ENCODE results near the gene MZT2B.
"Not testable (repeated sequence)": the region's sequence is repeated elsewhere in the genome, so short reads cannot be mapped to it uniquely, and the experiment has no call there.

Gene MZT2B

GRCh38 chr2:130181880-130182682, at the start of gene MZT2B:
TSS of gene MZT2B (plus strand) at chr2:130182262. CDS start at chr2:130182283, 21 bp downstream.
- not testable (repeated sequence) for H3K27ac ChIP-seq (ENCODE audit: low read length); H3K27me3 ChIP-seq (ENCODE audit: control insufficient read depth, insufficient read depth, low read length); H3K9me3 ChIP-seq (ENCODE audit: control insufficient read depth, insufficient read depth, low read length); H3K36me3 ChIP-seq (ENCODE audit: control insufficient read depth, insufficient read depth, low read length); H3K4me1 ChIP-seq (ENCODE audit: control insufficient read depth, insufficient read depth, low read length)
- DNase-seq (ENCODE audit: low read depth, low spot score), result peak; percentile 52
- no CpG with 5 or more reads among the region's 86 CpGs for WGBS (ENCODE audit: insufficient coverage, insufficient read length)
- peak within 1 kb of the TSS; percentile 80 for H3K4me3 ChIP-seq (ENCODE audit: low read length)

- no CpG with 5 or more reads among the region's 15 CpGs for WGBS (ENCODE audit: insufficient coverage, insufficient read length)
- no peaks in the 10 kb centered on the region for H3K36me3 ChIP-seq (ENCODE audit: control insufficient read depth, insufficient read depth, low read length)
- no peaks in the 10 kb centered on the region for H3K4me1 ChIP-seq (ENCODE audit: control insufficient read depth, insufficient read depth, low read length)
- H3K27ac ChIP-seq (ENCODE audit: low read length), result no peak overlapping the region
- no peak for DNase-seq (ENCODE audit: low read depth, low spot score)
- H3K27me3 ChIP-seq (ENCODE audit: control insufficient read depth, insufficient read depth, low read length), result no peaks in the 10 kb centered on the region
- H3K4me3 ChIP-seq (ENCODE audit: low read length), result no peak overlapping the region
- H3K9me3 ChIP-seq (ENCODE audit: control insufficient read depth, insufficient read depth, low read length), result no peaks in the 10 kb centered on the region
Measured at GRCh38 chr2:130135692-130136541, 46.1 kb upstream of the MZT2B start.

GRCh38 chr2:130136546-130136945, 45.5 kb upstream of the MZT2B start:
- H3K4me1 ChIP-seq (ENCODE audit: control insufficient read depth, insufficient read depth, low read length); H3K4me3 ChIP-seq (ENCODE audit: low read length); H3K27me3 ChIP-seq (ENCODE audit: control insufficient read depth, insufficient read depth, low read length); H3K9me3 ChIP-seq (ENCODE audit: control insufficient read depth, insufficient read depth, low read length); DNase-seq (ENCODE audit: low read depth, low spot score); H3K27ac ChIP-seq (ENCODE audit: low read length); H3K36me3 ChIP-seq (ENCODE audit: control insufficient read depth, insufficient read depth, low read length): not testable (repeated sequence)
- no CpG with 5 or more reads among the region's 10 CpGs for WGBS (ENCODE audit: insufficient coverage, insufficient read length)

GRCh38 chr2:130137118-130137517, 44.9 kb upstream of the MZT2B start:
- not testable (repeated sequence) for H3K9me3 ChIP-seq (ENCODE audit: control insufficient read depth, insufficient read depth, low read length); H3K27me3 ChIP-seq (ENCODE audit: control insufficient read depth, insufficient read depth, low read length); H3K4me3 ChIP-seq (ENCODE audit: low read length); H3K27ac ChIP-seq (ENCODE audit: low read length); H3K36me3 ChIP-seq (ENCODE audit: control insufficient read depth, insufficient read depth, low read length); H3K4me1 ChIP-seq (ENCODE audit: control insufficient read depth, insufficient read depth, low read length); DNase-seq (ENCODE audit: low read depth, low spot score)
- no CpG with 5 or more reads among the region's 5 CpGs for WGBS (ENCODE audit: insufficient coverage, insufficient read length)

- not testable (repeated sequence) for H3K36me3 ChIP-seq (ENCODE audit: control insufficient read depth, insufficient read depth, low read length); H3K9me3 ChIP-seq (ENCODE audit: control insufficient read depth, insufficient read depth, low read length); DNase-seq (ENCODE audit: low read depth, low spot score); H3K4me1 ChIP-seq (ENCODE audit: control insufficient read depth, insufficient read depth, low read length); H3K27me3 ChIP-seq (ENCODE audit: control insufficient read depth, insufficient read depth, low read length); H3K4me3 ChIP-seq (ENCODE audit: low read length); H3K27ac ChIP-seq (ENCODE audit: low read length)
- no CpG with 5 or more reads among the region's 13 CpGs for WGBS (ENCODE audit: insufficient coverage, insufficient read length)
Measured at GRCh38 chr2:130138326-130138725, 43.7 kb upstream of the MZT2B start.

- not testable (repeated sequence) for H3K27ac ChIP-seq (ENCODE audit: low read length); H3K4me3 ChIP-seq (ENCODE audit: low read length); DNase-seq (ENCODE audit: low read depth, low spot score); H3K36me3 ChIP-seq (ENCODE audit: control insufficient read depth, insufficient read depth, low read length); H3K4me1 ChIP-seq (ENCODE audit: control insufficient read depth, insufficient read depth, low read length); H3K27me3 ChIP-seq (ENCODE audit: control insufficient read depth, insufficient read depth, low read length); H3K9me3 ChIP-seq (ENCODE audit: control insufficient read depth, insufficient read depth, low read length)
- WGBS (ENCODE audit: insufficient coverage, insufficient read length), result no CpG with 5 or more reads among the region's 15 CpGs
Measured at GRCh38 chr2:130138841-130139251, 43.2 kb upstream of the MZT2B start.

- not testable (repeated sequence) for H3K27ac ChIP-seq (ENCODE audit: low read length); DNase-seq (ENCODE audit: low read depth, low spot score)
- WGBS (ENCODE audit: insufficient coverage, insufficient read length), result no CpG with 5 or more reads among the region's 30 CpGs
Measured at GRCh38 chr2:130139331-130140280, 42.5 kb upstream of the MZT2B start.

GRCh38 chr2:130140516-130140915, 41.5 kb upstream of the MZT2B start:
- DNase-seq (ENCODE audit: low read depth, low spot score); H3K4me3 ChIP-seq (ENCODE audit: low read length); H3K4me1 ChIP-seq (ENCODE audit: control insufficient read depth, insufficient read depth, low read length); H3K9me3 ChIP-seq (ENCODE audit: control insufficient read depth, insufficient read depth, low read length); H3K27me3 ChIP-seq (ENCODE audit: control insufficient read depth, insufficient read depth, low read length); H3K27ac ChIP-seq (ENCODE audit: low read length); H3K36me3 ChIP-seq (ENCODE audit: control insufficient read depth, insufficient read depth, low read length): not testable (repeated sequence)
- WGBS (ENCODE audit: insufficient coverage, insufficient read length), result no CpG with 5 or more reads among the region's 7 CpGs

More at GRCh38 chr2:130139331-130140280, 42.5 kb upstream of the MZT2B start:
- H3K9me3 ChIP-seq (ENCODE audit: control insufficient read depth, insufficient read depth, low read length); H3K27me3 ChIP-seq (ENCODE audit: control insufficient read depth, insufficient read depth, low read length); H3K4me3 ChIP-seq (ENCODE audit: low read length); H3K4me1 ChIP-seq (ENCODE audit: control insufficient read depth, insufficient read depth, low read length); H3K36me3 ChIP-seq (ENCODE audit: control insufficient read depth, insufficient read depth, low read length): not testable (repeated sequence)

- H3K36me3 ChIP-seq (ENCODE audit: control insufficient read depth, insufficient read depth, low read length); DNase-seq (ENCODE audit: low read depth, low spot score); H3K27ac ChIP-seq (ENCODE audit: low read length); H3K4me1 ChIP-seq (ENCODE audit: control insufficient read depth, insufficient read depth, low read length); H3K4me3 ChIP-seq (ENCODE audit: low read length); H3K27me3 ChIP-seq (ENCODE audit: control insufficient read depth, insufficient read depth, low read length); H3K9me3 ChIP-seq (ENCODE audit: control insufficient read depth, insufficient read depth, low read length): not testable (repeated sequence)
- WGBS (ENCODE audit: insufficient coverage, insufficient read length), result no CpG with 5 or more reads among the region's 6 CpGs
Measured at GRCh38 chr2:130141002-130141401, 41.1 kb upstream of the MZT2B start.
